SH-SY5Y (cell line): ENCODE measurements around the gene SMARCC1.

ENCODE experiments used
- GATA2 ChIP-seq: IDR thresholded peaks from 2 replicates; pipeline ENCODE4 v1.6.1; 2011; ENCODE audit warnings: mild to moderate bottlenecking, low read depth, low read length
- GATA3 ChIP-seq: IDR thresholded peaks from 2 replicates; pipeline ENCODE4 v1.6.1; 2011; ENCODE audit warnings: low read depth, mild to moderate bottlenecking, low read length, moderate library complexity

The SMARCC1 gene

DNA sequence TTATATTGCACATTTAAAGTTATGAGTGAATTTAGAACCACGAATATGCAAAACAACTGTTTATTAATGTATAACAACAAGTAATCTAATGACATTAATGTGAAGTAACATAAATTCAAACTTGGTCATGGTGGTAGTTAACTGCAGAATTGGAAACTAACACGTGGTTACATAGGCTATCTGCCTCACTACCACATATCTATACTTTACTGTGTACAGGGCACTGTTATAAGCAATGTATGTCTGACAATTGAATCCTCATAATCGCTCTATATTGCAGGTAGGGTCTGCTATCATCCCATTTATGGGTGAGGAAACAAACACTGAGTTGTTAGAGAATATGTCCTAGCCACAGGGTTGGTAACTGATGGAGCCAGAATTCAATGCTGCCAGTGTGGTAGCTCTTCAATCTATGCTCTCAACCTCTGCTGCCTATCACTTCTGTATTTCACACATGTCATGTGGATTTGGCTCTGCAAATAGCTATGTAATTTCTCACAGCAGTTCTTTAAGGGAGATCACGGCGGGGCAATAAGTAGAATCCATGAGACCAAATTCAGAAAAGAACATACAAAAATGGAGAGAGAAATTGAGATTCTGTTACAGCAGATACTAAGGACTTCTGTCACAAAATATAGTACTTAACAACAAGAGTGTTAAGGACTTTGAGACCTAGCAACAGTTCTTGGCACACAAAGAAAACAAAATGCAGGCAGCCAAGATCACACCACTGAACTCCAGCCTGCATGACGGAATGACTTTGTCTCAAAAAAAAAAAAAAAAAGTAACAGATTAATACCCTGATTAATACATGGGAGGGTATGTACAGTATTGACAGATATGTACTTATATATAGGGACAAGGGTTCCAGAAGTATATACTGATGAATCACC lies 103.0 kb downstream of the SMARCC1 start:
- TF ChIP-seq GATA3: no peak
- TF ChIP-seq GATA2: no peak

DNA sequence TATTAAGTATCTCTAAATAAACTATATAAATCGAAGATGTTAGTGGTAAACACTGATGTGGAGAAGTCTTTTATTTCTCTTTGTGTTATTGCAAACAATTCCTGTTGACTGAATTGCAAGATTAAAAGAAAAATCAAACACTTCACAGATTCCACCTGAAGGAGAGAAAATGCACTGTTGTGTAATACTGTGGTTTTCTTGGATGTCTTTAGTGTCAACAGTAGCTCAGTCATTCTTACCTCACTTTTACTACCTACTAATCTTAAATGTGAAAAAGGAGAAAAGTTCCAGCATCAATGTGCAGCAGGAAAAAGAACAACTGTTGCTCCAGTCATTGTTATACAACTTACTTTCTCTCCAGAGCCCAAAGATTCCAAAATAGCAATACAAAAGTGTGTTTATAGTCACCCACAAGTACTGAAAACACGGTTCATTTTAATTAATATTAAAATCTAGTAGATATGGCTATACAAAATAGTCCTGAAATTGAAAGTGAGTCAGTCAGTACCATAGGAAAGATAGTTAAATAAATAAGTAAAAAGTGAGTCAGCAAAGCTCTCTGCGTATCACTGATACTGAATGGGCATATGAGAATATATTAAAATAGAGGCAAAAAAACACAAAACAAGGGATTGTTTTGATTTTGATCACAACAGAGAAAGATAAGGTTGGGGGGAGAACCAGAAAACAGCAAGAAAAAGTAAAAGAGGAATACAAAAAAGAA lies 112.5 kb downstream of the SMARCC1 start:
- TF ChIP-seq GATA2: no peak
- TF ChIP-seq GATA3: no peak

DNA sequence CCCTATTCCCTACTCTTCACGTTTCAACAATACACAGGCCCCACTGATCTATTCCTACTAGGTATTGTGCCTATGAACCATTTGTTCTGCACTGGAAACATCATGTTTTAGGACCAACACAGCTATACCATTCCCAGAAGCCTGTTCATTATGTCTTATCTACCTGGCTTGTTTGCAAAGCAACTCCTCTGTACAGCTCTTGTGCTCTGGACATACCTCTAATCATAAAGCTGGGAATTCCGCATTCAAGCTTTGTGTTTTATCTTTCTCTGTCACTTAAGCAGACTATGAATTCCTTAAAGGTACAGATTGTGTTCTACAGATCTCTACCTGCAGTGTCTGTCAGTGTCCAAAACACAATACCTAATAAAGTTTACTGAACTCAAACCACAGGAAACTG lies 115.6 kb downstream of the SMARCC1 start:
- TF ChIP-seq GATA3: no peak
- TF ChIP-seq GATA2: no peak

DNA sequence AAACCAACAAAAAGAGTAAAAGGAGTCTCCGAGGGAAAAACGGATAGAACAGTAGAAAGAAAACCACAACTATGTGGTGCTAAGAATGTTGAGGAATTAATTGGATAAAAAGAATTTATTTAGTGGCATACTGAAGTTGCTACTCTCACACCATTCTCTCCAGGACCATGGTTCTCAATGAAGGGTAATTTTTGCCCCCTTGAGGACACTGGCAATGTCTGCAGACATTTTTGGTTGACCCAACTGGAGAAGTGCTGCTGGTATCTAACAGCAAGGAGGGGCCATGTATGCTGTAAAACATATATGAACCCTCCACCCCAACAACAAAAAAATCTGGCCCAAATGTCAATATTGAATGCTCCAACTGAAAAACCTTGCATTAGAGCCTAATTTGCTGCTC lies 117.2 kb downstream of the SMARCC1 start:
- no peak for TF ChIP-seq GATA3
- no peak for TF ChIP-seq GATA2

DNA sequence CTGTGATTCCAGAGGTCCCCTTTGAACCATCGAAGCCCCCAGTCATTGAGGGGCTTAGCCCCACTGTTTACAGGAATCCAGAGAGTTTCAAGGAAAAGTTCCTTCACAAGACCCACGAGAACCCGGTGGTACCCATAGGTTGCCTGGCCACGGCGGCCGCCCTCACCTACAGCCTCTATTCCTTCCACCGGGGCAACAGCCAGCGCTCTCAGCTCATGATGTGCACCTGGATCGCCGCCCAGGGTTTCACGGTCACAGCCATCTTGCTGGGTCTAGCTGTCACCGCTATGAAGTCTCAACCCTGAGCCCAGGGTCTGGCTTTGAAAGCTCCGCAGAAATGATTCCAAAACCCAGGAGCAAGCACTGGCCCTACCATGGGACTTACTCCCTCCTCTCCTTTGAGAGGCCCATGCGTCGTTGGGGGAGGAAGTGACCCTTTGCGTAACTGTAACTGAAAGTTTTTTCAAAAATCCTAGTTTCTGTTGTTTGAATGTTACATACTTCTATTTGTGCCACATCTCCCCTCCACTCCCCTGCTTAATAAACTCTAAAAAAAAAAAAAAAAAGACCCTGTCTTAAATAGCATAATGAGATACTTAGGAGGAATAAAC lies 118.0 kb downstream of the SMARCC1 start:
- TF ChIP-seq GATA3: no peak
- no peak for TF ChIP-seq GATA2

DNA sequence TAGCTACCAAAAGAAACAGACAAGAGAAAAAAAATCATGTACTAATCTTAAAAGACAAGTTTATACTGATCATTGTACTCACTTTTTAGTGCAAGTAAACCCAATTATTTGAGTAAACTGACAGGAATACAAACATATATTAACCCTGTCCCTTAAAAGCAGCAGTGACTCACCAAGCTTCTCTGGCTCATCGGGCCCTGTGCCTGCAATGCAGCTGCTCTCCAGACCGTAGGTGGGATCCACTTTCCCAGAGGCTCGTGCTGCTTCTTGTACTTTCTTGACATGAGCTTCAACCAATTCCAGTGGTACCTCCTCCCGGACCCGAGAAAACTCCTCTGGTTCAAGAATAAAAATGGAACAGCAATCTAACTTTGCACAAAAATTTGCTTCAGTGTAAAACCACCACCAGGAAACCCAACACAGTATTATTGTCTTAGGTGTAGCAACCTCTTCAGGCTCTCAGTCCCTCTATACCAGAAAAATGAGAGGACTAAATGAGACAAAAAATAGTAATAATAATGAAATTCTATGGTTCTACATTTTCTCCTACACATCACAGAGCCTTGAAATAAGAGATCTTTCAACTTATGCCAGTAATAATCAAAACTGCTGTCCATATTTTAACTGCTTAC lies 120.5 kb downstream of the SMARCC1 start:
- no peak for TF ChIP-seq GATA3
- TF ChIP-seq GATA2: no peak

DNA sequence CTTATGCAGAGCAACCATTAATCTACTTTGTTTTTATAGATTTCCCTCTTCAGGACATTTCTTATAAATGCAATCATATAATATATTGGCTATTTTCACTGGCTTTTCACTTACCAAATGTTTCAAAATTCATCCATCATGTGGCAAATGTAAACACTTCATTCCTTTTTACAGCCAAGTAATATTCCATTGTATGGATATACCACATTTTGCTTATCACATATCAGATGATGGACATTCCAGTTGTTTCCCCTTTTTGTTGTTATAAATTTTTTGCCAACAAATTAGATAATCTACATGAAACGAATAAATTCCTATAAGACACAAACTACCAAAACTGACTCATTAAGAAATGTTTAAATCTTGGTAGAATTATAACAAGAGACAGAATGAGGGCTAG lies 123.2 kb downstream of the SMARCC1 start:
- TF ChIP-seq GATA3: no peak
- TF ChIP-seq GATA2: no peak

DNA sequence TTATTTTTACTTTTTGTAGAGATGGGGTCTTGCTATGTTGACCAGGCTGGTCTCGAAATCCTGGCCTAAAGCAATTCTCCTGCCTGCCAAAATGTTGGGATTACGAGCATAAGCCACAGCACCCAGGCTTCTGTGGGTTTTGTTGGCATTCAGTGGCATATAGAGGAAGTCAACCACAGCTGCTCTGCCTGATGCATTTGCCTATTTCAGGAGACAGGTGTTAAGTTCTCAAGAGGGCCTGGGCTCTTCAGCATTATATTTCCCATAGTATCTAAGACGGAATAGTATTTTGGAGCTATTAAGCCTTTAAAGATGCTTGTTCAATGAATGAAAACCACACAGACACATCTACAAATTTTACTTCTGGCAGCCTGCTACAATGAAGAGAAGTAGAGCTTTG lies 129.6 kb downstream of the SMARCC1 start:
- TF ChIP-seq GATA3 (no peak), GATA2 (no peak)

DNA sequence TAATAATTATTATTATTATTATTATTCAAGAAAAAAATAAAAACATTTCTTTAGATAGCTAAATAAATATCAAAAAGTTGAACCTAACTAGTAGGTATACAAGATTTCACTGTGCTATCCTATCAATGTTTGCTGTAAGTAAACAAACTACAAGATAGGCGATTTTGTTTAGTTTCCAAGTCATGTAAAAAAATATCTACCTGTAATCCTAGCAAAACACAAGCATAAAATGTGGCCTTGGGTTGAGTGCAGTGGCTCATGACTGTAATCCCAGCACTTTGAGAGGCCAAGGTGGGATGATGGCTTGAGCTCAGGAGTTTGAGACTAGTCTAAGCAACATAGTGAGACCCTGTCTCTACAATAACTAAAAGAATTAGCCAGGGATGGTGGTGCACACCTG lies 131.4 kb downstream of the SMARCC1 start:
- TF ChIP-seq GATA2 (no peak), GATA3 (no peak)

DNA sequence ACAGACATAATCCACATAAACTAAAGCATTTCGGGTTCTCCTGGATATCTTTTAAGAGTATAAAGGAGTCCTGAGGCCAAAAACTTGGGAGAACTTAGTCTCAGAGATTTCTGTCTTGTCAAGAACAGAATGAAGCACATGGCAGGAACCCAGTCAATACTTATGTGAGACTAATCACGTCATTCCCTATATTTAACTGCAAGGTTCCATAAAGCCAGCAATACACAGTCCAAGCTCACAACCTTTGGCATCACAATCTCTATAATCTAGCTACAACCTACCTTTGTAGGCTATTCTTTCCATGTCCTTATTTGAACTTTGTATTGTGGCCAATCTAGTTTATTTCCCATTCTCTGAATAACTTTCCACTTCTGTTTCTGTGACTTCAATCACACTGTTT lies 134.1 kb downstream of the SMARCC1 start:
- TF ChIP-seq GATA3: no peak
- no peak for TF ChIP-seq GATA2

DNA sequence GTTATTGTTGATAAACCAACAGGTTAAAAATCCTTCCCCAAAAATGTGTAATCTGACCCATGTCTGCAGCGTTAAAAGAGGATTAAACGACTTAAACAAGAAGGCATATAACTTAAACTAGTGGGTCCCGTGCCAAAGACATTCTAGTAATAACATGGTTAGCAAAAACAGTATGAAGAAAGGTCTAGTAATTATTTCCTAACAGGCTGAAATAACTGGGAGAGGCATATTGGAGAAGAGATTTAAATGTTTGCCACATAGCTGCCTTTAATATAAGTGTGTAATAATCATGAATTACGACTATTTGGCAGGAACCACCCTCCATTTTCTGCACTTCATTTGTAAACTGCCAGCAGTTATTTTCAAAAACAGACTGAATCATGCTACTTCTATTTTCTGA lies 135.3 kb downstream of the SMARCC1 start:
- TF ChIP-seq GATA3: no peak
- TF ChIP-seq GATA2: no peak

DNA sequence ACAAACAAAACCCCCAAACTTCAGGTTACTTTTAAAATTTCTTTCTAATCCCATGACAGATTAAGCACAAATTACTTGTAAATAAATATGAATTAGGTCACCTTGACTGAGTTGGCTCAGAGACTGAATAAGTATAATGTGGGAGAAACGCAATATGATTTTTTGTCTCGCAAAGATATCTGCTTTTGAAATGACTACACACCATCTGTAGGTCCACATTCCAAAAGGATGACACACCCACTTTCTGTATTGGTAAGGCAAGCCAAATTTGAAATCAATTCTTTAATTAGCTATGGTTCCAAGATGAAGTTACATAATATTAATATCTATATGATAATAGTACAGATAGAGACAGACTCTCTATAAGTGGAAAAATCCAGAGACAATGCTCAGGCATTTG lies 136.1 kb downstream of the SMARCC1 start:
- no peak for TF ChIP-seq GATA2
- no peak for TF ChIP-seq GATA3

DNA sequence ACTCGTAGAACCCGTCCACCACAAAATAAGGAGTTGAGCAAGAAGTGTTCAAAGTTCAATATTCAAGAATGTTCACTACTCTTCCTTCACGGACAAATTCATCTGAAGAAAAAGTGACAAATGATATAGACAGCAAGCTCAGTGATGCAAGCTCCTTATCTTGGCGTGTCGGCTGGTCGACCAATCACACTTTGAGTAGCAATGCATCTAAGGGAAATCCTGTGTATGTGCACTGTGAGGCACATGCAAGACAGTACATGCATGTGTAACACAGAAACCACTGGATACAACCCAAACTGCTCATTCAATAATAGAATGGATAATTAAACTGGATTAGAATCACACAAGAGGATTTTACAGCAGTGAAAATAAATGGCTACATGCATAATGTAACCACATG lies 138.6 kb downstream of the SMARCC1 start:
- TF ChIP-seq GATA3 (no peak), GATA2 (no peak)

DNA sequence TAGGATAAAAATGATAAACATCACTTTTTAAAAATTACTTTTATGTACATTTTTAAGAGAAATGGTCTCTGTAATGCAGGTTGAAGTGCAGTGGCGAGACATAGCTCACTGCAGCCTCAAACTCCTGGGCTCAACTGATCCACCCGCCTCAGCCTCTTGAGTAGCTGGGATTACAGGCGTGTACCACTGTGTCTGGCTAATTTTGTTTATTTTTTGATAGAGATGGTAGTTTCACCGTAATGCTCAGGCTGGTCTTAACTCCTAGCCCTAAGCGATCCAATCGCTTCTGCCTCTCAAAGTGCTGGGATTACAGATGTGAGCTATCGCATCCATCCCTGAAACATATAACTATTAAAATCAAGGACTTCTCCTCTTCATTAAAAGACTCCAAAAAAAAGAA lies 140.0 kb downstream of the SMARCC1 start:
- no peak for TF ChIP-seq GATA2
- TF ChIP-seq GATA3: no peak

DNA sequence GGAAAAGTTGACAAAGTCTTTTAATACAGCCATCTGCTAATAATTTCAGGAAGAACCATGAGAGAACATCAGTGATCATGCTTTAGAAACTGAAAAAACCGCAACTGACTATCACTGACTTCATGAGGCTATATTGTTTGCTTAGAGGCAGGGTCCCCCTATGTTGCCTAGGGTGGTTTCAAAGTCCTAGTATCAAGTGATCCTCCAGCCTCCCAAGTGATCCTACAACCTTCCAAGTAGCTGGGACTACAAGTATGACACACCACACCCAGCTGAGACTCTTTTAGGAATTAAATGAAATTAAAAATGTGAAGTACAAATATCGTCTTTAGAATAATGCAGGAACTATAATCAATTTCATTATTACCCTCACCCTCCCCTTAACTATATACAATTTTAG lies 144.8 kb downstream of the SMARCC1 start:
- TF ChIP-seq GATA3: no peak

DNA sequence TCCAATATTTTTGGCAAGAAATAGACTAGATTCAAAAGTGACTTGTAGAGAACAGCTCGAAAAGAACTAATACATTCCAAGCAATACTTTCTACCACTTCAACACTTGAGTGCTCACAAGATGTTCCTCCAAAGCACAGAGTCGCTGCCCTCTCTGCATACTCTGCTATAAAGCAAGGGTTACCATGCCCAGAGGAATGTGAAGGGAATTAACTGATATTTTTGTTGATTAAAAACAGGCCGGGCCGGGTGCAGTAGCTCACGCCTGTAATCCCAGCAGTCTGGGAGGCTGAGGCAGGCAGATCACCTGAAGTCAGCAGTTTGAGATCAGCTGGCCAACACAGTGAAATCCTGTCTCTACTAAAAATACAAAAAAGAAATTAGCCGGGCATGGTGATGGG lies 145.5 kb downstream of the SMARCC1 start:
- no peak for TF ChIP-seq GATA2
- no peak for TF ChIP-seq GATA3

DNA sequence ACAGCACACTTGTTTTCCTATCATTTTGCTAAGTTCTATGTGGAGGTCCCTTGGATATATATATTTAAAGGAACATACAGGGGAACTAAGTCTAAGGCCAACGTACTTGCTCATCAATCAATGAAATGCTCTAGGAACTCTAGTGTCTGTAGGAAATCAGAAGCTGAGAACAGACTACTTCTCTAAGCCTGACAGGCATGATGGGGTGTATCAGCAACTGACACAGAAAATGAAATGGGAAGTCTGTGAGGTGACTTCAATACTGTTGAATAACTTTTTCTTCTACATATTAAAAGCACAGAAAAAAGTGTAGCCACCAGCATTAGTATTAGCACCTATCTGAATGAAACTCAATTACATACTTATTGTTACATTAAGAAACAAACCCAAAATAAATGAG lies 146.2 kb downstream of the SMARCC1 start:
- TF ChIP-seq GATA2 (no peak), GATA3 (no peak)
